ENCODE results near the gene ECD.

ECD gene

DNA sequence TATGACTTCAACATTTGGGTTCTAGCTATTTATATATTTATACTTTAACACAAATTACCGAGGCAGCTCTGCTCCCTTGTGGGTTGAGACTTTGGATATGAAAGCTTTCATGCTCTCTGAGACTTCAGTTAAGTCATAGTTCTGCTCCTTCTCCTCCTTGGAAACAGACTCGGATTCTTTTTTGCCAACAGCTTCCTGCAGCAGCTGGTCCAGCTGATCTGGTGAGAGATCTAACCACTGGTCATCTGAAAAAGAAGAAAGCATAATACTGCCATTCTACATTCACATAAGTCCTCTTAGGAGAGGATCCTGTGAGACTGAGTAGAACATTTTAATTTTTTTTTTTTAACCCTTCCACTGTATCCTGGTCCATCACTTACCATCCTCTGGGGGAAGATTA is 28.6 kb downstream of the ECD start:
- TF ChIP-seq, protein P1, sequence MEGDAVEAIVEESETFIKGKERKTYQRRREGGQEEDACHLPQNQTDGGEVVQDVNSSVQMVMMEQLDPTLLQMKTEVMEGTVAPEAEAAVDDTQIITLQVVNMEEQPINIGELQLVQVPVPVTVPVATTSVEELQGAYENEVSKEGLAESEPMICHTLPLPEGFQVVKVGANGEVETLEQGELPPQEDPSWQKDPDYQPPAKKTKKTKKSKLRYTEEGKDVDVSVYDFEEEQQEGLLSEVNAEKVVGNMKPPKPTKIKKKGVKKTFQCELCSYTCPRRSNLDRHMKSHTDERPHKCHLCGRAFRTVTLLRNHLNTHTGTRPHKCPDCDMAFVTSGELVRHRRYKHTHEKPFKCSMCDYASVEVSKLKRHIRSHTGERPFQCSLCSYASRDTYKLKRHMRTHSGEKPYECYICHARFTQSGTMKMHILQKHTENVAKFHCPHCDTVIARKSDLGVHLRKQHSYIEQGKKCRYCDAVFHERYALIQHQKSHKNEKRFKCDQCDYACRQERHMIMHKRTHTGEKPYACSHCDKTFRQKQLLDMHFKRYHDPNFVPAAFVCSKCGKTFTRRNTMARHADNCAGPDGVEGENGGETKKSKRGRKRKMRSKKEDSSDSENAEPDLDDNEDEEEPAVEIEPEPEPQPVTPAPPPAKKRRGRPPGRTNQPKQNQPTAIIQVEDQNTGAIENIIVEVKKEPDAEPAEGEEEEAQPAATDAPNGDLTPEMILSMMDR (IDR thresholded peaks at IDR 0.05; ENCODE audit: borderline replicate concordance, insufficient read depth, low read depth, low read length): no peak
- no peak overlapping the region for H3K4me3 ChIP-seq (ENCODE audit: low read depth, low read length)

DNA sequence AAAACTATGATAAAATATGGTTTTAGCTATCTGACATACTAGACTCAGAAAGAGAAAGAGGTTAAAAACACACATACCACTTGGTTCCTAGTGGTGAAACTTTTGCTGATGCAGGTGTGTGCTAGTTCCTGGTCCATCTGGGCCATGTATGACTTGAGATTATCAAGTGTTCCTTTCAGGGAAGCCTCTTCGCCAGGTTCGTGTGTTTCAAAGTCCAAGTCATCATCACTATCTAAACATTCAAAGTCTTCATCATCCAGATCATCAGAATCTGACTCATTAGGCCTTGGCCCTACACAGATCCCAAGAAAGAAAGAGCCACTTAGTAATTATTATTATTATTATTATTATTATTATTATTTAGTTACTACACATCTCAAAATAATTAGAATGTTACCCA is 31.2 kb downstream of the ECD start:
- TF ChIP-seq, protein P1 (IDR thresholded peaks at IDR 0.05; ENCODE audit: borderline replicate concordance, insufficient read depth, low read depth, low read length): no peak
- no peak overlapping the region for H3K4me3 ChIP-seq (ENCODE audit: low read depth, low read length)

DNA sequence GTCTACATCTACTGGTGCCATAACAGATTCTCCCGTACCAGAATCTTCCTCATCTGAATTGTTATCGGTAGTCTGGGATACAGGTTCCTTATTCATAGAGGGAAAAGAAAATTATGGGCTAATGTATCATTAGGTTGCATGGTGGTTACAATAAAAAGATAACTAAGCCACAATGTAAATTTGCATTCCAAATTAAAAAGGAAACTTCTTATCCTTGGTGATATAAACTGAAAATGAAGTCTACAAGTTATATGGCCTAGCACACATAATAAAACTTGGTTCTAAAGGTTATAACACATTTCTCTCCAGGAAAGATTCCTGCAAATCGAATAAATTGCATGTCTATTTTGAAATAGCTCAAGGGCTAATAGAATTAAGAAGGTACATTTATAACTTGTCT is 33.1 kb downstream of the ECD start:
- no peak overlapping the region for H3K4me3 ChIP-seq (ENCODE audit: low read depth, low read length)
- TF ChIP-seq, protein P1 (IDR thresholded peaks at IDR 0.05; ENCODE audit: borderline replicate concordance, insufficient read depth, low read depth, low read length): no peak

DNA sequence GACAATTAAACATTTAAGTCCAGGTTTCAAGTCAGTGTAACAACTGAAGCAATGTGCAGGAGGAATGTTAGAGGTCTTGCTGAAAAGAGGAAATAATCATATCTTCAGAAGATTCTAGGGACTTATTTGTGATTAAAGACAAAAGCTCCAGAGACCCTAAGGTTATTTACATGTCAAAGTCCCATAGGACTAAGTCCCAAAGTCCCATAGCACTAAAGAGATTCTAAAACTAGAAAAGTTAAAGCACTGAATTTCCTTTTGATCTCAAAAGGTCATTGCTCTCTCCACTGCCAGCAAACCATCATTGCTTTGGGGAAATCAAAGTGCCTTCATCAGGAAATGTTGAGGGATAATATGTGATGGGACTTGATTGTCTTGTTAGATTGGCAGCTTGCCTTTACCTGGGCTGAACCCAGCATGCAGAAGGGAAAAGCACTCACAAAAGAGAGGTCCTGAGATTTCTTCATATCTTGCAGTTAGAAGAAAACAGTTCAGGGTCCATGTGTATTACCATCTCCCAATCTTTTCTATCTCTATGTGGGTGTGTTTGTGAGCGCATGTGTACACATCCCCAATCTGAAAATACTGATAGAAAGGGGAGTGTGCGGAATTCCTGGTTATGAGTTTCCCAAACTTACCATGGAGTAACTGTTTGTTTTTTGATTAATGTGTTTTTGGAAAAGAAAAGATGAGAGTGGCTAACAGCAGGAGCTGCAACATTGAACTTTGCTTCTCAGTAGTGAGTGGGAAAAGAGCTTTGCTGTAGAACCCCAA is 35.7 kb downstream of the ECD start:
- H3K4me3 ChIP-seq (ENCODE audit: low read depth, low read length): no peak overlapping the region
- TF ChIP-seq, protein P1 (IDR thresholded peaks at IDR 0.05; ENCODE audit: borderline replicate concordance, insufficient read depth, low read depth, low read length): no peak

DNA sequence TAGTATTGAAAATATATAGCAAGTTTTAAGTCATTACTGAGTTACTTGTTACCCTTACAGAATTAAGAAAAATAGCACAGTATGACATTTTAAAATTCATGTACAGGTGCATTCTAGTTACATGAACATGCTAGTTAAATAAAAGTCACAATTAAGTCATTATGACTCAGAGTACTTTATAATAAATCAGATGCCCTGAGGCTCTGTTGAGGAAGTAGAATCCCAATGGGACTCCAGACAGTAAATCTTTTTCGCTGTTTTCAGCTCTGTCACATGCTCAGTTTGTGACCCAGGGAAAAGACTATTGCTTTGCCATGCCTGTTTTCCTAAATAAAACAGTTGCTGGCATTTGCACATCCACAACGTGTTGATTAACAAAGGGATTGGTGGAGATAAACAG is 36.5 kb downstream of the ECD start:
- TF ChIP-seq, protein P1 (IDR thresholded peaks at IDR 0.05; ENCODE audit: borderline replicate concordance, insufficient read depth, low read depth, low read length): no peak
- H3K4me3 ChIP-seq (ENCODE audit: low read depth, low read length): no peak overlapping the region

DNA sequence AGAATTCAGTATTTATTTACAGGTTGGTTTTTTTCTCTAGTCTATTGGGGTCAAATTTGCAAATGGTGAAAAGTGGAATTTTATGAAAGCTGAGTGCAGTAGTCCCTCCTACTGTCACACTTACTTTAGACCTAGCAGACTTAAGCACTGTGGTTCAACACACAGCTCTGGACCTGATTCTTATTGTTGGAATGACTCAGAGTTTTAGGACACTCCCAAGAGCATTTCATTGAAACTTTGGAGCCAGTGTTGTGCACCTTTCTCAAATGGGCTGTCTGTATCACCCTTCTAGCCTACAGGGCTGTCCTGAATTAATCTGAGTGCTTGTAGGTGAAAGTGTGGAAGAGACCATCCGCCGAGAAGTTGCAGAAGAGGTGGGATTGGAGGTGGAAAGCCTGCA is 41.5 kb downstream of the ECD start:
- no peak overlapping the region for H3K4me3 ChIP-seq (ENCODE audit: low read depth, low read length)
- TF ChIP-seq, protein P1 (IDR thresholded peaks at IDR 0.05; ENCODE audit: borderline replicate concordance, insufficient read depth, low read depth, low read length): no peak

DNA sequence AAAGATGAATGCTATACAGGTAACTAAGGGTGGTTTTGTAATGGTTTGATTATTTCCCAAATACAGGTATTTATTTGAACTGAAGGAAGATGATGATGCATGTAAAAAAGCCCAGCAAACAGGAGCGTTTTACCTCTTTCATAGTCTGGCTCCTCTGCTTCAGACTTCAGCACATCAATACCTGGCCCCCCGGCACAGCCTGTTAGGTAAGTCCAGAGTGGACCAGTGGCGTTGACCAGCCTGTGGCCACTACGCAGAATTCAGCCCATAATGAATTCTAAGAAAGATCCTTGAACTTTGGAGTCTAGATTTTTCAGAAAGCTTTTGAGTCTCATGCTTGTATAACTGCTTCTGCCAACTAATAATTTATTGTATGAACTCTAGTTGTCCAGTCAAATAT is 47.9 kb downstream of the ECD start:
- TF ChIP-seq, protein P1 (IDR thresholded peaks at IDR 0.05; ENCODE audit: borderline replicate concordance, insufficient read depth, low read depth, low read length): no peak
- no peak overlapping the region for H3K4me3 ChIP-seq (ENCODE audit: low read depth, low read length)

Measured in GM12875 (cell line).